Smooth muscle cell (in vitro differentiated cells): Measurements from ENCODE around the gene DCUN1D4. TPM values are rescaled to one million over a fixed set of nuclear protein-coding genes. Genes with fewer than 3 reads are reported as not detected.

Source experiments
- DNase-seq: peaks from one replicate; lab custom pipeline; 2025; ENCODE audit not compliant: unreplicated experiment; lab: John Stamatoyannopoulos, UW
- H2AFZ ChIP-seq: fragments of 200-600 bp; sonication (generic); 2 replicates; pipeline ENCODE4 v1.6.0; 2016; ENCODE audit warnings: antibody characterized with exemption, low read depth, mild to moderate bottlenecking
- H3F3A ChIP-seq: fragments of 200-600 bp; sonication (generic); 2 replicates; pipeline ENCODE4 v1.6.0; 2017; ENCODE audit warnings: antibody characterized with exemption, low read depth
- H3K27ac ChIP-seq: fragments of 200-600 bp; sonication (generic); 2 replicates; pipeline ENCODE4 v1.5.1; 2016; ENCODE audit warnings: low read depth, mild to moderate bottlenecking
- H3K27me3 ChIP-seq: fragments of 200-600 bp; sonication (generic); 2 replicates; pipeline ENCODE4 v1.6.1; 2016; ENCODE audit warnings: low read depth, mild to moderate bottlenecking
- H3K36me3 ChIP-seq: fragments of 200-600 bp; sonication (generic); 2 replicates; pipeline ENCODE4 v1.5.1; 2016; ENCODE audit warnings: low read depth
- H3K4me1 ChIP-seq: fragments of 200-600 bp; sonication (generic); 2 replicates; pipeline ENCODE4 v1.5.1; 2016; ENCODE audit warnings: low read depth
- H3K4me2 ChIP-seq: fragments of 200-600 bp; sonication (generic); 2 replicates; pipeline ENCODE4 v1.6.0; 2016; ENCODE audit warnings: mild to moderate bottlenecking
- H3K4me3 ChIP-seq: fragments of 200-600 bp; sonication (generic); 2 replicates; pipeline ENCODE4 v1.5.1; 2016; ENCODE audit warnings: mild to moderate bottlenecking
- H3K79me2 ChIP-seq: fragments of 200-600 bp; sonication (generic); 2 replicates; pipeline ENCODE4 v1.6.0; 2016; ENCODE audit warnings: low read depth, mild to moderate bottlenecking
- H3K9ac ChIP-seq: fragments of 200-600 bp; sonication (generic); 2 replicates; pipeline ENCODE4 v1.6.0; 2016; ENCODE audit warnings: low read depth
- H3K9me3 ChIP-seq: fragments of 200-600 bp; sonication (generic); replicated peaks from 2 replicates; pipeline ENCODE4 v1.5.1; 2016; ENCODE audit warnings: low read depth
- H4K20me1 ChIP-seq: fragments of 200-600 bp; sonication (generic); 2 replicates; pipeline ENCODE4 v1.6.0; 2016; ENCODE audit warnings: low read depth
- WGBS: methylation state at CpG from one replicate; pipeline ENCODE4 v1.1.7; 2016; ENCODE audit warnings: low lambda C conversion rate; 5-methylcytosine and 5-hydroxymethylcytosine counted together
- polyA plus RNA-seq: library from polyadenylated mRNA; unstranded; fragments of >200 nt; fragmentation: Nextera tagmentation; extraction: Ambion mirVana; gene quantifications from 2 replicates; pipeline ENCODE4 v1.2.1, GENCODE V29; 2016
- total RNA-seq: library from RNA; depleted of rRNA; stranded (reverse); fragments of >200 nt; gene quantifications from 2 replicates; pipeline ENCODE4 v1.2.3, GENCODE V29; 2014
- TF ChIP-seq, protein P1 (sequence below): fragments of 200-600 bp; sonication (generic); IDR thresholded peaks from 2 replicates; pipeline ENCODE4 v1.5.1; 2017; ENCODE audit warnings: borderline replicate concordance, mild to moderate bottlenecking, antibody characterized with exemption; ENCODE audit not compliant: insufficient read depth, poor library complexity, severe bottlenecking

The DCUN1D4 gene
- total and polyA plus RNA-seq, 2 experiments from 2014 or later = 14.1 to 22.9 TPM

DNA sequence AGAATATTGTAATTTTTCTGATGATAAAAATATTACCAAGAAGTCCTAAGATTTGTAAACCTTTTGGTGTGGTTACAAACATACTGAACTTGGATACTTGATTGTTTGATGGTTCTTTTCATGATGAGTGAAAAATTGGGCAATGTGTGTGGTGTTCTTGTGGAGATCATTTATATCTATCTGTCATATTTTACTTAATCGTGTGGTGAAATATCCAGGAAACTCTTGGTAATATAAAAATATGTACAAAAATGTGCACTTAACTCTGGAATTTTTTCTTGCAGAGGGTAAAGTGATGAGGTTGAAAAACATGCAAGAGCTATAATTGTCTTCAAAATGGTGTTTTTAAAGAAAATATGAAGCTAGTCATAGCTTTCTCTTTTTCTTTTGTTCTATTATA lies 2.8 kb downstream of the DCUN1D4 start:
- H4K20me1 ChIP-seq = peaks cover 60% of the 10 kb centered on the region
- no peak for DNase-seq
- H2AFZ ChIP-seq = no peak overlapping the region
- no peaks in the 10 kb centered on the region for H3K9me3 ChIP-seq
- H3K36me3 ChIP-seq = no peaks in the 10 kb centered on the region
- no peaks in the 10 kb centered on the region for H3F3A ChIP-seq
- WGBS = 81% methylated on average over 1 of the region's 1 CpG
- H3K79me2 ChIP-seq = peaks cover 60% of the 10 kb centered on the region
- no peak overlapping the region for H3K27ac ChIP-seq
- TF ChIP-seq, protein P1, sequence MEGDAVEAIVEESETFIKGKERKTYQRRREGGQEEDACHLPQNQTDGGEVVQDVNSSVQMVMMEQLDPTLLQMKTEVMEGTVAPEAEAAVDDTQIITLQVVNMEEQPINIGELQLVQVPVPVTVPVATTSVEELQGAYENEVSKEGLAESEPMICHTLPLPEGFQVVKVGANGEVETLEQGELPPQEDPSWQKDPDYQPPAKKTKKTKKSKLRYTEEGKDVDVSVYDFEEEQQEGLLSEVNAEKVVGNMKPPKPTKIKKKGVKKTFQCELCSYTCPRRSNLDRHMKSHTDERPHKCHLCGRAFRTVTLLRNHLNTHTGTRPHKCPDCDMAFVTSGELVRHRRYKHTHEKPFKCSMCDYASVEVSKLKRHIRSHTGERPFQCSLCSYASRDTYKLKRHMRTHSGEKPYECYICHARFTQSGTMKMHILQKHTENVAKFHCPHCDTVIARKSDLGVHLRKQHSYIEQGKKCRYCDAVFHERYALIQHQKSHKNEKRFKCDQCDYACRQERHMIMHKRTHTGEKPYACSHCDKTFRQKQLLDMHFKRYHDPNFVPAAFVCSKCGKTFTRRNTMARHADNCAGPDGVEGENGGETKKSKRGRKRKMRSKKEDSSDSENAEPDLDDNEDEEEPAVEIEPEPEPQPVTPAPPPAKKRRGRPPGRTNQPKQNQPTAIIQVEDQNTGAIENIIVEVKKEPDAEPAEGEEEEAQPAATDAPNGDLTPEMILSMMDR = no peak
- no peak overlapping the region for H3K9ac ChIP-seq
- peaks cover 49% of the 10 kb centered on the region for H3K4me1 ChIP-seq
- H3K4me2 ChIP-seq = no peak overlapping the region
- no peak overlapping the region for H3K4me3 ChIP-seq
- no peaks in the 10 kb centered on the region for H3K27me3 ChIP-seq

DNA sequence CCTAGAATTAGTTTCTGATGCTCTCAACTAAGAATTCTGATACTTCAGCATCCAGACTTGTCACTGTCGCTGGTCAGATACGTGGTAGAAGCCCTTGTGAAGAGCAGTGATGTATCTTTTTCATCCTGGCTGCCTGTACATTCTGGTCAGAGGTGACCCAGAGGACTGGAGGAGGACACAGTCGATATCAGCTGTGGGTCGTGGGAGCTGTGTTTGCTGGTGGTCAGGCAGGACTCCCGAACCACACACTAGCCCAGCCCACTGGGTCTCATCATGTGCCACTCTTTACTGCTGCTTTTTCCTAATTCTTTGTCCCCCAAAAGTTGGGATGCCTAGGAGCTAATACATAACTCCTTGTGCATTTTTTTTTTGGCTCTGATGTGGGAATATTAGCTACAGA lies 6.5 kb downstream of the DCUN1D4 start:
- Histone ChIP-seq H3K4me2 (no peak overlapping the region), H3K4me3 (no peak overlapping the region), H4K20me1 (peaks cover 96% of the 10 kb centered on the region), H3K79me2 (peaks cover 96% of the 10 kb centered on the region), H3K9me3 (no peaks in the 10 kb centered on the region), H3K27me3 (no peaks in the 10 kb centered on the region), H3K4me1 (peaks cover 73% of the 10 kb centered on the region), H3K36me3 (no peaks in the 10 kb centered on the region), H3K27ac (no peak overlapping the region), H2AFZ (no peak overlapping the region), H3F3A (no peaks in the 10 kb centered on the region), H3K9ac (no peak overlapping the region)
- TF ChIP-seq, protein P1 = no peak
- WGBS = 97% methylated on average over 5 of the region's 5 CpGs
- DNase-seq = no peak

DNA sequence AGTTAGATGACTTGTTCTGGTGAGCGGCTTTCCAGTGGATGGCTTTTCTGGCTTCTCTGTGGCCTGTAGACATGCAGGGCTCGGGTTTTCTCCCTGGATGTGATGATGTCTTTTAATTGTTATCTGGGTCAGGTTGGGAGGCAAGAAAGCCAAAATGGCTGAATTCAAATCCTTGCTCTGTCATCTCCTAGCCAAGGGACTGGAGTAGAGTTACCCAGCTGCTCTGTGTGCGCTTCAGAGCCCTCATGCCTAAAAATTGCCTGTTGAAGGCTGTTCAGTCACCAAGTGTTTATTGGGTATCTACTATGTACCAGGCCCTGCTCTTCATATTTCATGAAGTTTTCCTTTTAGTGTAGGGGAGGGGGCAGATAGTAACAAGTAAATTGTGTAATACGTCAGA lies 7.3 kb downstream of the DCUN1D4 start:
- WGBS = 96% methylated on average over 4 of the region's 4 CpGs
- Histone ChIP-seq H3K9ac (no peak overlapping the region), H3K4me2 (no peak overlapping the region), H3K36me3 (no peaks in the 10 kb centered on the region), H3F3A (no peaks in the 10 kb centered on the region), H3K27me3 (no peaks in the 10 kb centered on the region), H3K27ac (no peak overlapping the region), H3K4me1 (peaks cover 67% of the 10 kb centered on the region), H3K79me2 (peaks cover 99% of the 10 kb centered on the region), H3K9me3 (no peaks in the 10 kb centered on the region), H2AFZ (no peak overlapping the region), H4K20me1 (peaks cover 99% of the 10 kb centered on the region), H3K4me3 (no peak overlapping the region)
- TF ChIP-seq, protein P1 = no peak
- no peak for DNase-seq
